ENCODE data around the gene TOR4A. TPM values are rescaled to one million over a fixed set of nuclear protein-coding genes. Genes with fewer than 3 reads are reported as not detected.

TOR4A gene
- total and polyA plus RNA-seq, 10 of the 15 experiments (the other 5 are each of a cell fraction or from before 2014, with no cell fraction given): 2.0 to 19.9 (median 3.7) TPM

GRCh38 chr9:137269231-137269772 lies 8.2 kb upstream of the TOR4A start (continued):
- peak; percentile 98 for TF ChIP-seq ZNF687 (IDR thresholded peaks at IDR 0.05)
- peak; percentile 52 for TF ChIP-seq USF1 (IDR thresholded peaks at IDR 0.05; ENCODE audit: borderline replicate concordance, extremely low read length, insufficient read depth, low read depth, low read length)
- TF ChIP-seq HSF1 (IDR thresholded peaks at IDR 0.05; ENCODE audit: low read depth, low read length): no peak
- TF ChIP-seq RCOR1 (conservative IDR thresholded peaks at IDR 0.05; ENCODE audit: low read depth, low read length): no peak
- 0 out of 2 replicates have a peak, but pooled peaks have one; percentile 20 for TF ChIP-seq YY1 (IDR thresholded peaks at IDR 0.05; ENCODE audit: low read depth, low read length)
- TF ChIP-seq MLLT1 (IDR thresholded peaks at IDR 0.05): 0 out of 2 replicates have a peak, but pooled peaks have one; percentile 5
- TF ChIP-seq SUPT20H (IDR thresholded peaks at IDR 0.05; ENCODE audit: borderline replicate concordance, control insufficient read depth, low read depth, low read length): no peak
- peak; percentile 88 for TF ChIP-seq RAD51 (IDR thresholded peaks at IDR 0.05)
- peak; percentile 69; the same call in 1 of the 2 replicates for TF ChIP-seq MAX (IDR thresholded peaks at IDR 0.05; ENCODE audit: low read depth, low read length)
- peak; percentile 60 for TF ChIP-seq MEF2B (IDR thresholded peaks at IDR 0.05; ENCODE audit: partially characterized antibody, poor library complexity, severe bottlenecking)
- no peak for TF ChIP-seq LARP7 (IDR thresholded peaks at IDR 0.05)
- no peak for TF ChIP-seq RB1 (IDR thresholded peaks at IDR 0.05; ENCODE audit: borderline replicate concordance)
- TF ChIP-seq CEBPB (IDR thresholded peaks at IDR 0.05; ENCODE audit: borderline replicate concordance in 1 of 2, low read depth in 2 of 2, low read length in 2 of 2): no peak
- no peak for TF ChIP-seq SRF (IDR thresholded peaks at IDR 0.05; ENCODE audit: low read depth in 2 of 2, low read length in 2 of 2)
- TF ChIP-seq ZNF24 (IDR thresholded peaks at IDR 0.05): no peak
- TF ChIP-seq SIN3A (IDR thresholded peaks at IDR 0.05; ENCODE audit: low read depth, low read length): no peak
- no peak for TF ChIP-seq ETV6 (conservative IDR thresholded peaks at IDR 0.05 in 1 of 2, IDR thresholded peaks at IDR 0.05 in 1 of 2; ENCODE audit: borderline replicate concordance in 1 of 2, low read depth in 1 of 2)
- TF ChIP-seq TAF1 (IDR thresholded peaks at IDR 0.05; ENCODE audit: borderline replicate concordance, low read depth, low read length): no peak
- TF ChIP-seq CBX5 (IDR thresholded peaks at IDR 0.05; ENCODE audit: low read depth): no peak
- TF ChIP-seq NBN (IDR thresholded peaks at IDR 0.05): no peak
- TF ChIP-seq USF2 (IDR thresholded peaks at IDR 0.05; ENCODE audit: borderline replicate concordance, low read depth, low read length): peak; percentile 32

Measured in GM12878 (cell line).